Stomach smooth muscle (tissue), 2 donors: ENCODE data around the gene HS2ST1.
"Not testable (repeated sequence)": the region's sequence is repeated elsewhere in the genome, so short reads cannot be mapped to it uniquely, and the experiment has no call there.

Source experiments
- H3K27ac ChIP-seq: one replicate; pipeline ENCODE4 v1.7.0; 2013; ENCODE audit warnings: mild to moderate bottlenecking, low read length, inconsistent platforms
- H3K27me3 ChIP-seq, 2 donors: one replicate each; pipeline ENCODE4 v1.7.0; 2013; ENCODE audit warnings: low read length in 2 of 2; ENCODE audit not compliant: insufficient read depth in 2 of 2, control insufficient read depth in 1 of 2
- H3K36me3 ChIP-seq, 2 donors: one replicate each; pipeline ENCODE4 v1.7.0; 2013; ENCODE audit warnings: low read length in 2 of 2; ENCODE audit not compliant: control insufficient read depth in 2 of 2, insufficient read depth in 2 of 2
- H3K4me1 ChIP-seq: one replicate; pipeline ENCODE4 v1.7.0; 2013; ENCODE audit warnings: low read length; ENCODE audit not compliant: control insufficient read depth, insufficient read depth
- H3K4me3 ChIP-seq, 2 donors: one replicate each; pipeline ENCODE4 v1.7.0; 2013; ENCODE audit warnings: low read length in 2 of 2
- H3K9ac ChIP-seq, 2 donors: one replicate each; pipeline ENCODE4 v1.7.0; 2013; ENCODE audit warnings: low read length in 2 of 2, mild to moderate bottlenecking in 1 of 2
- H3K9me3 ChIP-seq, 2 donors: one replicate each; pipeline ENCODE4 v1.7.0; 2013; ENCODE audit warnings: low read length in 2 of 2; ENCODE audit not compliant: control insufficient read depth in 2 of 2
- donor health status: healthy.
- donor health status: Pancreatic carcinoma.

The HS2ST1 gene

DNA sequence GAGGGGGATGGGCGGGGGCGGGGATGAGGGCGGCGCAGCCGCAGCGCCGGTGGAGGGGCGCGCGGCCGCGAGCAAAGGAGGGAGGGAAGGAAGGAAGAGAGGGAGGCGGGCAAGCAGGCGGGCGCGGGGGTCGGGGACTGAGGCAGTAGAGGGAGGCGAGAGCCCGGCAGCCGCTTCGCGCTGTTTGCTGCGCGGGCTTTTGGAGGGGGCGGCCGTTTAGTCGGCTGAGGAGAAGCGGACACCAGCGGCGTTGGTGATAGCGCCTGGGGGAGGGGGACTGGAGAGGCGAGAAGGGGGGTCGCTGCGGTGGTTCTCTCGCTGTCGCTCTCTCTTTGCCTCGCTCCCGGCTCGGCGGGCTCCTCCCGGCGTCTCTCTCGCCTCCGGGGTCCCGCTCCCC, at the start of gene HS2ST1:
TSS of gene HS2ST1 (plus strand) at position 35 of the 397 bp plus-strand sequence.
- Histone ChIP-seq H3K36me3 (no peaks in the 10 kb centered on the region), H3K27ac (peak within 1 kb of the TSS; percentile 96), H3K27me3 (no peaks in the 10 kb centered on the region), H3K4me3 (peak within 1 kb of the TSS; percentile 97 to 99), H3K9ac (peak within 1 kb of the TSS; percentile 91 to 99), H3K9me3 (no peaks in the 10 kb centered on the region), H3K4me1 (peaks cover 7% of the 10 kb centered on the region)

DNA sequence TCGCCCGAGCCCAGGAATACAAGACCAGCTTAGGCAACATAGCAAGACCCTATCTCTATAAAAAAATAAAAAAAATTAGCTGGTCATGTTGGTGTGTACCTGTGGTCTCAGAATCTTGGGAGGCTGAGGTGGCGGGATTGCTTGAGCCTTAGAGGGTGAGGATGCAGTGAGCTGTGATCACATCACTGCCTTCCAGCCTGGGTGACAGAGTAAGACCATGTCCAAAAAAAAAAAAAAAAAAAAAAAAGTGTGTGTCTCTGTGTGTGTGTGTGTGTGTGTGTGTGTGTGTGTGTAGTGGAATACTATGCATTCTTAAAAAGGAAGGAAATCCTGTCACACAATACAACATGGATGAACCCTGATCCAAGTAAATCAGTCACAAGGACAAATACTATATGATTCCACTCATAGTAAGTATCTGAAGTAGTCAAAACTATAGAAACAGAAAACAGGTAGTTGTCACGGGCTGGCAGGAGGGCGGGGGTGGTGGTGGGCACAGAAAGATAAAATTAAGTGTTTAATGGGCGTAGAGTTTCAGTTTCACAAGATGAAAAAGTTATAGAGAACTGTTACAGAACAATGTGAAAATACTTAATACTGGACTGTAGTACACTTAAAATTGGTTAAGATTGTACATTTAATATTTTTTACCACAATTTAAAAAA, 48.3 kb upstream of the HS2ST1 start:
- Histone ChIP-seq H3K9ac (no peak overlapping the region), H3K9me3 (no peaks in the 10 kb centered on the region), H3K36me3 (no peaks in the 10 kb centered on the region), H3K4me3 (no peak overlapping the region), H3K27me3 (no peaks in the 10 kb centered on the region), H3K4me1 (no peaks in the 10 kb centered on the region), H3K27ac (no peak overlapping the region)

DNA sequence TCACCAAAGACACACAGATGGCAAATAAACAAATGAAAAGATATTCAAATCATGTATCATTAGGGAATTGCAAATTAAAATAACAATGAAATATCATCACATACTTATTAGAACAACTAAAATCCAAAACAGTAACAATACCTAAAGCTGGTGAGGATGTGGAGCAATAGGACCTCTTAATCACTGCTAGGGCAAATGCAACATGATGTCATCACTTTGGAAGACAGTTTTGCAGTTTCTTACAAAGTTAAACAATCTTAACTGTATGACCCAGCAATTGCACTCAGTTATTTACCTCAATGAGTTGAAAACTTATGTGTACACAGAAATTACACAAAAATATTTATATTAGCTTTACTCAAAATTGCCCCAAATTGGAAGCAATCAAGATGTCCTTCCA, 47.8 kb upstream of the HS2ST1 start:
- Histone ChIP-seq H3K9me3 (no peaks in the 10 kb centered on the region), H3K9ac (no peak overlapping the region), H3K4me1 (no peaks in the 10 kb centered on the region), H3K36me3 (no peaks in the 10 kb centered on the region), H3K4me3 (no peak overlapping the region), H3K27ac (no peak overlapping the region), H3K27me3 (no peaks in the 10 kb centered on the region)

DNA sequence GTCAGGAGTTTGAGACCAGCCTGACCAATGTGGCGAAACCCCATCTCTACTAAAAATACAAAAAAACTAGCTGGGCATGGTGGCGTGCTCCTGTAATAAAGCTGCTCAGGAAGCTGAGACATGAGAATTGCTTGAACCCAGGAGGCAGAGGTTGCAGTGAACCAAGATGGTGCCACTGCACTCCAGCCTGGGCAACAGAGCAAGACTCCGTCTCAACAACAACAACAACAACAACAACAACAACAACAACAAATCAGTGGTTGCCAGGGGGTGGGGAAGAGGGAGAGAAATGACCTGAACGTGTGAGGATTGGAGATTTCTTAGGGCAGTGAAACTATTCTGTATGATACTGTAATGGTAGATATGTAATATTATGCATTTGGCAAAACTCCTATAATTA, 47.2 kb upstream of the HS2ST1 start:
- H3K9ac ChIP-seq, H3K4me1 ChIP-seq: not testable (repeated sequence)

DNA sequence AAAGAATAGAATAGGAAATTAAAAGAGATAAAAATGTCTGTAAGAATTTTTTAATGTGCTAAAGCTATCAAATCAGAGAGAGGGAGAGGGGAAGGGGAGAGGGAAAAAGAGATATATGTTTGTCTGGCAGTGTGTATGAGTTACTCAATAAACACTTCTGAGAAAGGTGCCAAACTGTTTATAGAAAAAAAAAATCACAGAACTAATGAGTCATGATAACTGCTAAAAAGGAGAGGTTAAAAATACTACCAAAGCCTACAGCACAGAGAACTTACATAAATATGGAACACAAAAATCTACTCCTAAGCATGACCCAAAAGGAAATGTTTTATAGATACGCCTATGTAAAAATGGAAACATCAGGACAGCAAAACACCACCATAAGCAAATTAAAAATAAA, 46.0 kb upstream of the HS2ST1 start:
- Histone ChIP-seq H3K27ac (no peak overlapping the region), H3K4me3 (no peak overlapping the region), H3K36me3 (no peaks in the 10 kb centered on the region), H3K4me1 (no peaks in the 10 kb centered on the region), H3K9ac (no peak overlapping the region), H3K27me3 (no peaks in the 10 kb centered on the region), H3K9me3 (no peaks in the 10 kb centered on the region)

More for the DNA sequence above, 47.2 kb upstream of the HS2ST1 start:
- H3K9me3 ChIP-seq, H3K27ac ChIP-seq, H3K27me3 ChIP-seq, H3K36me3 ChIP-seq, H3K4me3 ChIP-seq: not testable (repeated sequence)

DNA sequence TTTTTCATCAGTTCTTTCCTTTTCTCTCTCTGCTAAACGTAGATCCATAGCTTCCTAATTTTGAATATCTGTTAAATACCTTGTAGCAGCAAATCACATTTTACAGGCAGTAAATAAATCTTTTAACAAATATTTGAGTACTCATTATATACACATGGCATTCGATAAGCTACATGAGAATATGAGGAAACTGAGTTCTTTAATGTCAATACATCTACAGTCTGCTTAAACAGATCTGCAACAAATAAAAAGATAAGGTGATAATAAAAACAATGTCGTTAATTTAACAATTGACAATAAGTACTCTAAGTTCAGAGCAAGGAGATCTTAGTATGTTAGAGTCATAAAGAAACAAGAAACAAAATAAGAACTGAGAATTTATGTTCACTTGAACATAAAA, 43.4 kb upstream of the HS2ST1 start:
- H3K27me3 ChIP-seq = no peaks in the 10 kb centered on the region
- H3K9ac ChIP-seq = no peak overlapping the region
- H3K4me1 ChIP-seq = no peaks in the 10 kb centered on the region
- no peaks in the 10 kb centered on the region for H3K9me3 ChIP-seq
- no peak overlapping the region for H3K27ac ChIP-seq
- no peaks in the 10 kb centered on the region for H3K36me3 ChIP-seq
- no peak overlapping the region for H3K4me3 ChIP-seq

DNA sequence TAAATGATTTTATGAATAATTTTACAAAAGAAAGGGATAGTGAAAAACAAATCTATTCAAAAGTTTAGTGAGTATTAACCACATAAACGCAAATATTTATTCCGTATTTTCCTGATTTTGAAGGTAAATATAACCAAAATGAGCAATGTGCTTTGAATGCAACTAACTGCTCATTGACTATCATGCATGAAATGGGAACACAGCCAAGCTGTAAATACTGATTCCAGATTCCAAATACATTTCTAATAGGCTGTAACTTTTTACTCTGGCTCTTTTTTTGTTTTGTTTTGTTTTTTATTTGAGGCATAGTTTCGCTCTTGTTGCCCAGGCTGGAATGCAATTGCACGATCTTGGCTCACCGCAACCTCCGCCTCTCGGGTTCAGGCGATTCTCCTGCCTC, 42.3 kb upstream of the HS2ST1 start:
- Histone ChIP-seq H3K36me3 (no peaks in the 10 kb centered on the region), H3K4me1 (no peaks in the 10 kb centered on the region), H3K27ac (no peak overlapping the region), H3K9ac (no peak overlapping the region), H3K27me3 (no peaks in the 10 kb centered on the region), H3K4me3 (no peak overlapping the region), H3K9me3 (no peaks in the 10 kb centered on the region)

DNA sequence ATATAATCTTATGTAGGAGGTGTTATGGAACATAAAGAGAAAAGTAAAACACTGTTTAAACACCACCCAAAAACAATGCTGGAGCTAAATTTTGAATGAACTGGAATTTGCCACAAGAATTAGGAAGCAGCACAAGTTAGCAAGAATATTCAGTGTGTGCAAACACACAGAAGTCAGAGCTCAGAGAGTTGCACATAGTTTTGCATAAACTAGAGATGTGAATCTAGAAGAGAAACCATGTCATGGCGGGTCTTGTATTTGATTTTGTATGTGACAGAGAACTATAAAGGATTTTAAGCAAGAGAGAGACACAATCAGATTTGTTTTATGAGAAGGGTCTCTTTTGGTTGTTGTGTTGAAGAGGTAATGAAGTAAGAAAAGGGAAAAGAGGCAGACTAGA, 38.7 kb upstream of the HS2ST1 start:
- Histone ChIP-seq H3K4me3 (no peak overlapping the region), H3K9ac (no peak overlapping the region), H3K4me1 (no peaks in the 10 kb centered on the region), H3K9me3 (no peaks in the 10 kb centered on the region), H3K27ac (no peak overlapping the region), H3K36me3 (peaks cover 0 to 3% of the 10 kb centered on the region in 2 donors), H3K27me3 (no peaks in the 10 kb centered on the region)

DNA sequence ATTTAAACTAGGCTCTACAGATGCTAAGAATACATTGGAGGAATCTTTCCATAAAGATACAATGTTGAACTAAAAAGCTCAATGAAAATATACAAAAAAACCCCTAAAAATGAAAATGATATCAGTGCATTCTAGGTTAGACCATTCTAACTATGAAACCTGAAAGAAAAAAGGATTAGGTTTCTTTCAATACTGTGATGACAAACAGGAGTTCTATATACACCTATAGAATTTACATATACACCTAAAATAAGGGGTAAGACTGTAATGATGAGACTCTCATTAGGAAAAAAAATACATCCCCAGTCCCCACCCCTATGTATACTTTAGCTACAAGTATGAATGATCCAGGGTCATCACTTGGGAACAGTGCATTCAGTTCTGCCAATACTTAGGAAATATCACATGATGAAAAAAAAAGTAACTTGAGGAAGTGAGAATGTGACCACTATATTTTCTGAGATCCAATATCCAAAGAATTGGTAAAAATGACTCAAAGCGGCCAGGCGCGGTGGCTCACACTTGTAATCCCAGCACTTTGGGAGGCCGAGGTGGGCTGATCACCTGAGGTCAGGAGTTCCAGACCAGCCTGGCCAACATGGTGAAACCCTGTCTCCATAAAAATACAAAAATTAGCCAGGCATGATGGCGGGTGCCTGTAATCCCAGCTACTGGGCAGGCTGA, 26.8 kb upstream of the HS2ST1 start:
- H3K27ac ChIP-seq = no peak overlapping the region
- H3K4me3 ChIP-seq = no peak overlapping the region

DNA sequence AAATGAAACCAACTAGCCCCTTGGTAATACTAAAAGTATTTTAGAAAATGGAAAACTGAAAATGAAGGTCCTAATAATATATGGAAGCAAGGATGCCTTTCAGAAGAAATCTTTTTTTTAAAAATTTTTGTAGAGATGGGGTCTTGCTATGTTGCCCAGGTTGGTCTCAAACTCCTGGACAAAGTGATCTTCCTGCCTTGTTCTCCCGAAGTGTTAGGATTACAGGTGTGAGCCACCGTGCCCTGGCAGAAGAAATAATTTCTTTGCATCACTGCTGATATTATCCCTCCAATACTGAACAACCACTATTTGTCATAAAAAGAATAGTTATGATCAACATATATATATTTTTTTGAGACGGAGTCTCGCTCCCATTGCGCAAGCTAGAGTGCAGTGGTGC, 26.1 kb upstream of the HS2ST1 start:
- no peaks in the 10 kb centered on the region for H3K9me3 ChIP-seq

More for the DNA sequence above, 26.8 kb upstream of the HS2ST1 start:
- Histone ChIP-seq H3K27me3 (no peaks in the 10 kb centered on the region), H3K36me3 (no peaks in the 10 kb centered on the region), H3K9ac (no peak overlapping the region), H3K4me1 (no peaks in the 10 kb centered on the region), H3K9me3 (no peaks in the 10 kb centered on the region)

DNA sequence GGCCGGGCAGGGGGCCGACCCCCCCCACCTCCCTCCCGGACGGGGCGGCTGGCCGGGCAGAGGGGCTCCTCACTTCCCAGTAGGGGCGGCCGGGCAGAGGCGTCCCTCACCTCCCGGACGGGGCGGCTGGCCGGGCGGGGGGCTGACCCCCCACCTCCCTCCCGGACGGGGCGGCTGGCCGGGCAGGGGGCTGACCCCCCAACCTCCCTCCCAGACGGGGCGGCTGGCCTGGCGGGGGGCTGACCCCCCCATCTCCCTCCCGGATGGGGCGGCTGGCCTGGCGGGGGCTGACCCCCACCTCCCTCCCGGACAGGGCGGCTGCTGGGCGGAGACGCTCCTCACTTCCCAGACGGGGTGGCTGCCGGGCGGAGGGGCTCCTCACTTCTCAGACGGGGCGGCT, 15.0 kb upstream of the HS2ST1 start:
- H3K27ac ChIP-seq = not testable (repeated sequence)

More for the DNA sequence above, 26.1 kb upstream of the HS2ST1 start:
- no peak overlapping the region for H3K9ac ChIP-seq
- no peaks in the 10 kb centered on the region for H3K4me1 ChIP-seq
- H3K27me3 ChIP-seq = no peaks in the 10 kb centered on the region
- H3K36me3 ChIP-seq = no peaks in the 10 kb centered on the region
- no peak overlapping the region for H3K27ac ChIP-seq
- H3K4me3 ChIP-seq = no peak overlapping the region

More for the DNA sequence above, 15.0 kb upstream of the HS2ST1 start:
- not testable (repeated sequence) for H3K9ac ChIP-seq, H3K4me1 ChIP-seq, H3K9me3 ChIP-seq, H3K27me3 ChIP-seq, H3K4me3 ChIP-seq, H3K36me3 ChIP-seq
